ENCODE results near the gene CDK2. TPM values are rescaled to one million over a fixed set of nuclear protein-coding genes. Genes with fewer than 3 reads are reported as not detected.
A peak's percentile ranks its signal among the peaks of the same experiment; 100 is the strongest.

Gene CDK2
- total RNA-seq, 2 experiments from 2014 or later, result 86.7 to 90.1 TPM

DNA sequence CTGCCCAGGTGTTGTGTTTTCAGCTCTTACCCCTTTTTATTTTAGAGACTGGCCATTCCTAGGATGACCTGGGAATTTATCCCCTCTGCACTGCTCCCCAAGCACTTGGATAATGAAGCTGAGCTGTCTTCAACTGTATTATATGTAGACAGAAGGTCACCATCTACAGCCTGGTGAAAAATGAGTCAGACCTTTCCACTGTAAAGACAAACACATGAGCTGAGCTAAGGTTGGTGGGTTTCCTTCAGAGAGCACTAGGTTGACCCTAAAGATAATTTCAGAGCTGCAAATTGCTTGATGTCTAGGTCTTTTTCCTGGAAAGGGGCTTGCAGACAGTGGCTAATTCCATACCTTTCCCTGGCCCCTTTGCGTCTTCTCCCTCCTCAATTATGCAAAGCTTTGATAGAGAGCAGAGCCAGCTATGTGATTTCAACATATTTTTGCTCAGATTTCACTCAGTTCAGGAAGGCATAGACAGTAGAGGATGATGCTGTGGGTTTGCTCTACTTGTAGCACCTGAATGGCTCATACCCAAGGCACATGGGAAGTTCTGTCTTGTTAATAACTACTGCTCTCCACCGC is 45.0 kb downstream of the CDK2 start:
- Mint-ChIP-seq H3K27ac (no peak overlapping the region), H3K36me3 (ENCODE audit: low read depth) (no peaks in the 10 kb centered on the region), H3K4me3 (no peak overlapping the region), H3K9me3 (no peaks in the 10 kb centered on the region), H3K4me1 (ENCODE audit: low read depth) (peaks cover 50% of the 10 kb centered on the region), H3K27me3 (no peaks in the 10 kb centered on the region)
- CTCF ChIA-PET, result interaction anchor here (1.1 to 11.7 kb wide), 5 partner anchors 10 to 273 kb away, joined by 4 to 81 read pairs (median 4); partner anchors contain the start of genes ORMDL2, SARNP and SUOX
- ATAC-seq (peak; percentile 41), DNase-seq (no peak)
- intact Hi-C loops (cut with micrococcal nuclease), result no loop called here
- POLR2A ChIA-PET, result interaction anchor here (0.7 to 3.1 kb wide), 3 partner anchors 9 to 187 kb away, joined by 3 to 15 read pairs (median 4); partner anchors contain the start of gene IKZF4
- TF ChIP-seq, protein P1, sequence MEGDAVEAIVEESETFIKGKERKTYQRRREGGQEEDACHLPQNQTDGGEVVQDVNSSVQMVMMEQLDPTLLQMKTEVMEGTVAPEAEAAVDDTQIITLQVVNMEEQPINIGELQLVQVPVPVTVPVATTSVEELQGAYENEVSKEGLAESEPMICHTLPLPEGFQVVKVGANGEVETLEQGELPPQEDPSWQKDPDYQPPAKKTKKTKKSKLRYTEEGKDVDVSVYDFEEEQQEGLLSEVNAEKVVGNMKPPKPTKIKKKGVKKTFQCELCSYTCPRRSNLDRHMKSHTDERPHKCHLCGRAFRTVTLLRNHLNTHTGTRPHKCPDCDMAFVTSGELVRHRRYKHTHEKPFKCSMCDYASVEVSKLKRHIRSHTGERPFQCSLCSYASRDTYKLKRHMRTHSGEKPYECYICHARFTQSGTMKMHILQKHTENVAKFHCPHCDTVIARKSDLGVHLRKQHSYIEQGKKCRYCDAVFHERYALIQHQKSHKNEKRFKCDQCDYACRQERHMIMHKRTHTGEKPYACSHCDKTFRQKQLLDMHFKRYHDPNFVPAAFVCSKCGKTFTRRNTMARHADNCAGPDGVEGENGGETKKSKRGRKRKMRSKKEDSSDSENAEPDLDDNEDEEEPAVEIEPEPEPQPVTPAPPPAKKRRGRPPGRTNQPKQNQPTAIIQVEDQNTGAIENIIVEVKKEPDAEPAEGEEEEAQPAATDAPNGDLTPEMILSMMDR (IDR thresholded peaks at IDR 0.05), result no peak

DNA sequence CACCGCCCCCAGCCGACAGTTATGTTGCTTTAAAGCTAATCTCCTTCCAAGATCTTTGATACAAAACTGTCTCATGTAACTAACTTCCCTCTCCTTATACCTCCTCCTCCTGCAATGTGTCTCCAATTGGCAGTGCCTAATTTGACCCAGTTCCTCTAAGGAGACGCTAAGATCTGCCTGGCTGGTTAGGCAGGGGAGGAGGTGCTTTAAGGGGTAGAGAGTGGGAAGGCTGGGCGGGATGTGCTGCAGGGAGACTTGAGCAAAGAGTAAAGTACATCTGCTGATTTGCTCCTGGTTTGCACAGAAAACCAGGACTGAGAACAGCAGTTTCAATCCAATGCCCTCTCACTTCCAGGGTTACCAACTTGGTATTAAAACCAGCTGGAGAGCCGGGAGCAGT is 46.9 kb downstream of the CDK2 start:
- ATAC-seq (no peak), DNase-seq (no peak)
- Mint-ChIP-seq H3K27me3 (no peaks in the 10 kb centered on the region), H3K36me3 (ENCODE audit: low read depth) (peaks cover 3% of the 10 kb centered on the region), H3K9me3 (no peaks in the 10 kb centered on the region), H3K4me3 (no peak overlapping the region), H3K27ac (no peak overlapping the region), H3K4me1 (ENCODE audit: low read depth) (peaks cover 40% of the 10 kb centered on the region)
- intact Hi-C loops (cut with micrococcal nuclease), result no loop called here
- ChIA-PET CTCF (interaction anchor here (1.2 to 11.7 kb wide), 4 partner anchors 9 to 40 kb away, joined by 3 to 81 read pairs (median 9); partner anchors contain the start of genes RAB5B and SUOX), POLR2A (no interaction called here)
- TF ChIP-seq, protein P1 (IDR thresholded peaks at IDR 0.05), result no peak

DNA sequence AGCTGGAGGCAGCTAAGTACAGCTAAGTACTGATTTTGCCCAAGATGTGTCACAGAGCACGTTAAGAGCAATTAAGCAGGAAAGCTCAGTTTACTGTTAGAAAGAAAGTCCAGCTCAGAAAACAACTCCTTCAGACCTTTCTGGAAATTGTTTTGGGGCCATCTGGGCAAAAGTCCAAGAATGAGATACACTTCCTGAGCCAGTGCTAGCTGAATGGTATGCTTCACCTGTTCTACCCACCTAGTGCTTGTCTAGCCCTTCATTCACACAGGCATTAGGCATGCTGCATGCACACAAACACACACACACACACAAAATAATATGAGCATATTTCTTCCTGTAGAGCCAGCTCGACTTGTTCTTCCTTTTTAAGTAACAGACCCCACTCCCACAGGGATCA is 47.6 kb downstream of the CDK2 start:
- DNase-seq (no peak), ATAC-seq (no peak)
- ChIA-PET POLR2A (no interaction called here), CTCF (interaction anchor here (1.2 to 11.7 kb wide), 4 partner anchors 8 to 41 kb away, joined by 3 to 81 read pairs (median 9); partner anchors contain the start of genes RAB5B and SUOX)
- TF ChIP-seq, protein P1 (IDR thresholded peaks at IDR 0.05), result no peak
- no peak overlapping the region for H3K4me3 Mint-ChIP-seq
- H3K36me3 Mint-ChIP-seq (ENCODE audit: low read depth), result peaks cover 3% of the 10 kb centered on the region
- no peaks in the 10 kb centered on the region for H3K27me3 Mint-ChIP-seq
- no peaks in the 10 kb centered on the region for H3K9me3 Mint-ChIP-seq
- H3K27ac Mint-ChIP-seq, result no peak overlapping the region
- H3K4me1 Mint-ChIP-seq (ENCODE audit: low read depth), result peaks cover 36% of the 10 kb centered on the region
- intact Hi-C loops (cut with micrococcal nuclease), result no loop called here

DNA sequence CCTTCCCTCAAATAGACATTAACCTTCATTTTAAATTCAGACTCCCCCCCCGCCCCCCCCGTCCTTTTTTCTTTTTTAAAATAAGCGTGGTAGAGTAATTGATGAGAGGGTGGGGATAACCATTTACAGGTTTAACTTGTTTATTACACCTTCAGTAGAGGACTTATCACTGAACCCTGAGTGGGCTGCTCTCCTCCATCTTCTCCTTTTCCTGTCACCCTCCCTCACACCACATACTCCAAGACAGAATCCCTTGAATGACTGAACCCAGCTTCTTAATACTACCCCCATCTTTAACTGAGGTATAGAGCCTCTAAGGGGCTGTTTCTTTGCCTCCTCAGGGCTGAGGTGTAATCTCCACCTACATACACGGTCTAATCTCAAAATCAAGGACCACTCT is 50.6 kb downstream of the CDK2 start:
- TF ChIP-seq, protein P1 (IDR thresholded peaks at IDR 0.05), result no peak

DNA sequence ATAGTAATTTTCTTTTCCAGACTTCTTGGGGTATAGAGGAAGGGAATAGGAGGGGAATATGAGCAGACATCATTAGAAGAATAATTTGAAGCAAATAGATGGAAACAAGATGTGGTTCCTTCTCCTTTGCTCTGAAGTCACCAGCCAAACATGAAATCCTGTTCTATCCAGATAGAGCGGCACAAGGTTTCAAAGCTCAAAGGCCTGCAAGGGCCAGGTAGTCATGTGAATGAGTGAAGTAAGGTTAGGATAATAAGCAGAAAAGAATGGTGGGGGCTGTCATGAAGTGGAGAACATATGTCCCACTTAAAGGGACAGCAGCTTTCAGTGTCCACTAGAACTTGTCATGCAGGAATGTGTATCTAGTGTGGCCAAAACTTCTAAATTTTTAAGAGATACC is 51.7 kb downstream of the CDK2 start:
- CTCF ChIA-PET, result interaction anchor here (1.5 to 3.8 kb wide), 3 partner anchors 11 to 28 kb away, joined by 5 to 28 read pairs (median 7); no protein-coding TSS in a partner anchor
- Mint-ChIP-seq H3K27me3 (no peaks in the 10 kb centered on the region), H3K27ac (no peak overlapping the region), H3K9me3 (no peaks in the 10 kb centered on the region), H3K36me3 (ENCODE audit: low read depth) (peaks cover 8% of the 10 kb centered on the region), H3K4me1 (ENCODE audit: low read depth) (peaks cover 35% of the 10 kb centered on the region), H3K4me3 (no peak overlapping the region)
- TF ChIP-seq, protein P1 (IDR thresholded peaks at IDR 0.05), result no peak
- DNase-seq (no peak), ATAC-seq (no peak)
- POLR2A ChIA-PET, result interaction anchor here (0.7 to 3.1 kb wide), 4 partner anchors 9 to 61 kb away, joined by 3 to 14 read pairs (median 4); no protein-coding TSS in a partner anchor
- intact Hi-C loops (cut with micrococcal nuclease), result no loop called here

More for the DNA sequence above, 50.6 kb downstream of the CDK2 start:
- ChIA-PET CTCF (interaction anchor here (1.5 to 3.8 kb wide), 2 partner anchors 12 to 21 kb away, joined by 5 to 28 read pairs; no protein-coding TSS in a partner anchor), POLR2A (interaction anchor here (3.1 kb wide), 1 partner anchor 29 kb away, joined by 14 read pairs; no protein-coding TSS in a partner anchor)
- Mint-ChIP-seq H3K4me3 (no peak overlapping the region), H3K27me3 (no peaks in the 10 kb centered on the region), H3K9me3 (no peaks in the 10 kb centered on the region), H3K36me3 (ENCODE audit: low read depth) (peaks cover 8% of the 10 kb centered on the region), H3K4me1 (ENCODE audit: low read depth) (peaks cover 33% of the 10 kb centered on the region), H3K27ac (no peak overlapping the region)
- DNase-seq (no peak), ATAC-seq (no peak)
- intact Hi-C loops (cut with micrococcal nuclease), result no loop called here

Measured in activated CD8-positive, alpha-beta T cell treated with anti-CD3 and anti-CD28 coated beads for 36 hours (primary cell).